K562 (cell line): Measurements from ENCODE around the gene CD52. TPM values are rescaled to one million over a fixed set of nuclear protein-coding genes. Genes with fewer than 3 reads are reported as not detected.
A peak's percentile ranks its signal among the peaks of the same experiment; 100 is the strongest.

Experiments
- POLR2H ChIP-seq: IDR thresholded peaks from 2 replicates; pipeline ENCODE4 v1.6.1; 2016; ENCODE audit warnings: missing genetic modification characterization, low read depth, mild to moderate bottlenecking, control low read depth, missing compliant biosample characterization, moderate library complexity
- PRMT5 ChIP-seq: sonication (generic); formaldehyde crosslinking; IDR thresholded peaks from 2 replicates; pipeline ENCODE4 v1.5.0; 2020; ENCODE audit warnings: missing genetic modification reagents
- PTTG1 ChIP-seq: fragments of 450-650 bp; IDR thresholded peaks from 2 replicates; pipeline ENCODE4 v1.6.1; 2016; ENCODE audit warnings: low read depth, mild to moderate bottlenecking, missing genetic modification characterization, missing compliant biosample characterization
- polyA plus RNA-seq, 8 experiments: library from polyadenylated mRNA; depleted of rRNA in 4 of 8; stranded (reverse) in 5 of 8; unstranded in 3 of 8; fragments of >200 nt; fragmentation: Nextera tagmentation in 2 of 8; fragmentation: Illumina TruSeq in 1 of 8; extraction: Ambion mirVana in 2 of 8; extraction: Trizol in 1 of 8; gene quantifications; 2 replicates each; pipeline versions ENCODE4 v1.2.1 to v1.2.3, GENCODE V29; 2011 to 2014; ENCODE audit warnings: inconsistent platforms in 1 of 8, missing spikeins in 1 of 8
- total RNA-seq, 7 experiments: library from RNA; depleted of rRNA in 6 of 7; stranded (reverse); fragments of >200 nt in 6 of 7; fragmentation: Illumina TruSeq in 2 of 7; extraction: Trizol in 2 of 7; gene quantifications; 2 replicates each; pipeline versions ENCODE4 v1.2.1 to v1.2.3, GENCODE V29; 2011 to 2021; ENCODE audit warnings: low replicate concordance in 1 of 7
- TF ChIP-seq, protein P1 (sequence below): fragments of 250-450 bp; sonication (Bioruptor Pico); IDR thresholded peaks from 2 replicates; pipeline ENCODE4 v1.4.0; 2020; ENCODE audit warnings: mild to moderate bottlenecking, moderate library complexity
- TF ChIP-seq, protein P2 (sequence below): fragments of 250-450 bp; sonication (Bioruptor Pico); IDR thresholded peaks from 2 replicates; pipeline ENCODE4 v1.5.0; 2021; ENCODE audit warnings: mild to moderate bottlenecking, borderline replicate concordance
- TF ChIP-seq, protein P3 (sequence below): fragments of 450-650 bp; IDR thresholded peaks from 2 replicates; pipeline ENCODE4 v1.6.1; 2016; ENCODE audit warnings: low read depth
- TF ChIP-seq, protein P4 (sequence below): sonication (generic); formaldehyde crosslinking; IDR thresholded peaks from 2 replicates; pipeline ENCODE4 v1.8.0; 2022; ENCODE audit warnings: mild to moderate bottlenecking, missing genetic modification reagents, borderline replicate concordance

CD52 gene
- total and polyA plus RNA-seq, 9 of the 15 experiments (the other 6 are each of a cell fraction or from before 2014, with no cell fraction given) = 34.9 to 488 (median 173) TPM

DNA sequence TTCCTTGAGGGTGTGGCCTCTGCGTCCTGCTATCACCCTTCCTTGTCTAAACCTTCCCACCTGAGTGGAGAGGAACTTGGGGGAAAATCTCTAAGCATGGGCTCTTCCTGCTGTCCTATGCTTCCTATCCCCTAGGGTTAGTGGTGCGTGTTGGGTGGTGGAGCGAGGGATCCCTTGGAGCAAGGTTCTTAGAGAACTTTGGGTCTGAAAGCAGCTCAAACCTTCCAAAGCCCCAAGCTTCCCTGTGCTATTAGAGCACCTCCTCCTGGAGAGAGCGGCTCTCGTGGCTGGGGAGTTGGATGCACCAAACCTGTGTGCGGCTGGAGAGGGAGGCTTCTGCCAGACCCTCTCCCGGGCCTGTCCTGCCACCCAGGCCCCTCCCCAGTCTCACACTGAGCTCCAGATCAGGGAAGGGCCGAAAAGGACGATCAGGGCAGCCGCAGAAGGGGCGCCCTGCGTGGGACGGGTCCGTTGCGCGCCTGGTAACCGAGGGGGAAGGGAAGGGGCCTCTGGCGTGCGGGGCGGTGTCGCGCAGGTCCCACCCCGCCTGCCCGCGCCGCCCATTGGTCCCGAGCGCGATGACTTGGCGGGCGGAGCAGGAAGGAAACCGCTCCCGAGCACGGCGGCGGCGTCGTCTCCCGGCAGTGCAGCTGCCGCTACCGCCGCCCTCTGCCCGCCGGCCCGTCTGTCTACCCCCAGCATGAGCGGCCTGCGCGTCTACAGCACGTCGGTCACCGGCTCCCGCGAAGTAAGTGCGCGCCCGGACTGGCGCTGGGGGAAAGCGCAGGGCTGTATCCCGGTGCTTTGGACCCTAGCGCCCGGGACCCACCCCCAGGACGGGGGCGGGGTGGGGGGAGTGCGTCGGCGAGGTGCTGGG, 38.1 kb upstream of the CD52 start, which contains the start of gene SH3BGRL3 (continued):
- TF ChIP-seq, protein P1, sequence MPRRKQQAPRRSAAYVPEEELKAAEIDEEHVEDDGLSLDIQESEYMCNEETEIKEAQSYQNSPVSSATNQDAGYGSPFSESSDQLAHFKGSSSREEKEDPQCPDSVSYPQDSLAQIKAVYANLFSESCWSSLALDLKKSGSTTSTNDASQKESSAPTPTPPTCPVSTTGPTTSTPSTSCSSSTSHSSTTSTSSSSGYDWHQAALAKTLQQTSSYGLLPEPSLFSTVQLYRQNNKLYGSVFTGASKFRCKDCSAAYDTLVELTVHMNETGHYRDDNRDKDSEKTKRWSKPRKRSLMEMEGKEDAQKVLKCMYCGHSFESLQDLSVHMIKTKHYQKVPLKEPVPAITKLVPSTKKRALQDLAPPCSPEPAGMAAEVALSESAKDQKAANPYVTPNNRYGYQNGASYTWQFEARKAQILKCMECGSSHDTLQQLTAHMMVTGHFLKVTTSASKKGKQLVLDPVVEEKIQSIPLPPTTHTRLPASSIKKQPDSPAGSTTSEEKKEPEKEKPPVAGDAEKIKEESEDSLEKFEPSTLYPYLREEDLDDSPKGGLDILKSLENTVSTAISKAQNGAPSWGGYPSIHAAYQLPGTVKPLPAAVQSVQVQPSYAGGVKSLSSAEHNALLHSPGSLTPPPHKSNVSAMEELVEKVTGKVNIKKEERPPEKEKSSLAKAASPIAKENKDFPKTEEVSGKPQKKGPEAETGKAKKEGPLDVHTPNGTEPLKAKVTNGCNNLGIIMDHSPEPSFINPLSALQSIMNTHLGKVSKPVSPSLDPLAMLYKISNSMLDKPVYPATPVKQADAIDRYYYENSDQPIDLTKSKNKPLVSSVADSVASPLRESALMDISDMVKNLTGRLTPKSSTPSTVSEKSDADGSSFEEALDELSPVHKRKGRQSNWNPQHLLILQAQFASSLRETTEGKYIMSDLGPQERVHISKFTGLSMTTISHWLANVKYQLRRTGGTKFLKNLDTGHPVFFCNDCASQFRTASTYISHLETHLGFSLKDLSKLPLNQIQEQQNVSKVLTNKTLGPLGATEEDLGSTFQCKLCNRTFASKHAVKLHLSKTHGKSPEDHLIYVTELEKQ (CRISPR knock-in tag) = no peak
- TF ChIP-seq, protein P2, sequence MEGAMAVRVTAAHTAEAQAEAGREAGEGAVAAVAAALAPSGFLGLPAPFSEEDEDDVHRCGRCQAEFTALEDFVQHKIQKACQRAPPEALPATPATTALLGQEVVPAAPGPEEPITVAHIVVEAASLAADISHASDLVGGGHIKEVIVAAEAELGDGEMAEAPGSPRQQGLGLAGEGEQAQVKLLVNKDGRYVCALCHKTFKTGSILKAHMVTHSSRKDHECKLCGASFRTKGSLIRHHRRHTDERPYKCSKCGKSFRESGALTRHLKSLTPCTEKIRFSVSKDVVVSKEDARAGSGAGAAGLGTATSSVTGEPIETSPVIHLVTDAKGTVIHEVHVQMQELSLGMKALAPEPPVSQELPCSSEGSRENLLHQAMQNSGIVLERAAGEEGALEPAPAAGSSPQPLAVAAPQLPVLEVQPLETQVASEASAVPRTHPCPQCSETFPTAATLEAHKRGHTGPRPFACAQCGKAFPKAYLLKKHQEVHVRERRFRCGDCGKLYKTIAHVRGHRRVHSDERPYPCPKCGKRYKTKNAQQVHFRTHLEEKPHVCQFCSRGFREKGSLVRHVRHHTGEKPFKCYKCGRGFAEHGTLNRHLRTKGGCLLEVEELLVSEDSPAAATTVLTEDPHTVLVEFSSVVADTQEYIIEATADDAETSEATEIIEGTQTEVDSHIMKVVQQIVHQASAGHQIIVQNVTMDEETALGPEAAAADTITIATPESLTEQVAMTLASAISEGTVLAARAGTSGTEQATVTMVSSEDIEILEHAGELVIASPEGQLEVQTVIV (CRISPR knock-in tag) = no peak
- TF ChIP-seq, protein P3, sequence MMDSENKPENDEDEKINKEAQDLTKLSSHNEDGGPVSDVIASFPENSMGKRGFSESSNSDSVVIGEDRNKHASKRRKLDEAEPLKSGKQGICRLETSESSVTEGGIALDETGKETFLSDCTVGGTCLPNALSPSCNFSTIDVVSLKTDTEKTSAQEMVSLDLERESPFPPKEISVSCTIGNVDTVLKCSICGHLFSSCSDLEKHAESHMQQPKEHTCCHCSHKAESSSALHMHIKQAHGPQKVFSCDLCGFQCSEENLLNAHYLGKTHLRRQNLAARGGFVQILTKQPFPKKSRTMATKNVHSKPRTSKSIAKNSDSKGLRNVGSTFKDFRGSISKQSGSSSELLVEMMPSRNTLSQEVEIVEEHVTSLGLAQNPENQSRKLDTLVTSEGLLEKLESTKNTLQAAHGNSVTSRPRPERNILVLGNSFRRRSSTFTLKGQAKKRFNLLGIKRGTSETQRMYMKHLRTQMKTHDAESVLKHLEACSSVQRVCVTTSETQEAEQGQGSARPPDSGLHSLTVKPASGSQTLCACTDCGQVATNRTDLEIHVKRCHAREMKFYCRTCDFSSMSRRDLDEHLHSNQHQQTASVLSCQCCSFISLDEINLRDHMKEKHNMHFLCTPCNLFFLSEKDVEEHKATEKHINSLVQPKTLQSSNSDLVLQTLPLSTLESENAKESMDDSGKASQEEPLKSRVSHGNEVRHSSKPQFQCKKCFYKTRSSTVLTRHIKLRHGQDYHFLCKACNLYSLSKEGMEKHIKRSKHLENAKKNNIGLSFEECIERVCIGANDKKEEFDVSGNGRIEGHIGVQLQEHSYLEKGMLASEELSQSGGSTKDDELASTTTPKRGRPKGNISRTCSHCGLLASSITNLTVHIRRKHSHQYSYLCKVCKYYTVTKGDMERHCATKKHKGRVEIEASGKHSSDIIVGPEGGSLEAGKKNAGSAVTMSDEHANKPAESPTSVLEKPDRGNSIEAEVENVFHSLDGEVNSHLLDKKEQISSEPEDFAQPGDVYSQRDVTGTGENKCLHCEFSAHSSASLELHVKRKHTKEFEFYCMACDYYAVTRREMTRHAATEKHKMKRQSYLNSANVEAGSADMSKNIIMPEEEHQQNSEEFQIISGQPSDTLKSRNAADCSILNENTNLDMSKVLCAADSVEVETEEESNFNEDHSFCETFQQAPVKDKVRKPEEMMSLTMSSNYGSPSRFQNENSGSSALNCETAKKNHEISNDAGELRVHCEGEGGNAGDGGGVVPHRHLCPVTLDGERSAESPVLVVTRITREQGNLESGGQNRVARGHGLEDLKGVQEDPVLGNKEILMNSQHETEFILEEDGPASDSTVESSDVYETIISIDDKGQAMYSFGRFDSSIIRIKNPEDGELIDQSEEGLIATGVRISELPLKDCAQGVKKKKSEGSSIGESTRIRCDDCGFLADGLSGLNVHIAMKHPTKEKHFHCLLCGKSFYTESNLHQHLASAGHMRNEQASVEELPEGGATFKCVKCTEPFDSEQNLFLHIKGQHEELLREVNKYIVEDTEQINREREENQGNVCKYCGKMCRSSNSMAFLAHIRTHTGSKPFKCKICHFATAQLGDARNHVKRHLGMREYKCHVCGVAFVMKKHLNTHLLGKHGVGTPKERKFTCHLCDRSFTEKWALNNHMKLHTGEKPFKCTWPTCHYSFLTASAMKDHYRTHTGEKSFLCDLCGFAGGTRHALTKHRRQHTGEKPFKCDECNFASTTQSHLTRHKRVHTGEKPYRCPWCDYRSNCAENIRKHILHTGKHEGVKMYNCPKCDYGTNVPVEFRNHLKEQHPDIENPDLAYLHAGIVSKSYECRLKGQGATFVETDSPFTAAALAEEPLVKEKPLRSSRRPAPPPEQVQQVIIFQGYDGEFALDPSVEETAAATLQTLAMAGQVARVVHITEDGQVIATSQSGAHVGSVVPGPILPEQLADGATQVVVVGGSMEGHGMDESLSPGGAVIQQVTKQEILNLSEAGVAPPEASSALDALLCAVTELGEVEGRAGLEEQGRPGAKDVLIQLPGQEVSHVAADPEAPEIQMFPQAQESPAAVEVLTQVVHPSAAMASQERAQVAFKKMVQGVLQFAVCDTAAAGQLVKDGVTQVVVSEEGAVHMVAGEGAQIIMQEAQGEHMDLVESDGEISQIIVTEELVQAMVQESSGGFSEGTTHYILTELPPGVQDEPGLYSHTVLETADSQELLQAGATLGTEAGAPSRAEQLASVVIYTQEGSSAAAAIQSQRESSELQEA = no peak
- TF ChIP-seq PRMT5 (CRISPR knock-in tag) (no peak), POLR2H (peak; percentile 80), PTTG1 (no peak)
- TF ChIP-seq, protein P4, sequence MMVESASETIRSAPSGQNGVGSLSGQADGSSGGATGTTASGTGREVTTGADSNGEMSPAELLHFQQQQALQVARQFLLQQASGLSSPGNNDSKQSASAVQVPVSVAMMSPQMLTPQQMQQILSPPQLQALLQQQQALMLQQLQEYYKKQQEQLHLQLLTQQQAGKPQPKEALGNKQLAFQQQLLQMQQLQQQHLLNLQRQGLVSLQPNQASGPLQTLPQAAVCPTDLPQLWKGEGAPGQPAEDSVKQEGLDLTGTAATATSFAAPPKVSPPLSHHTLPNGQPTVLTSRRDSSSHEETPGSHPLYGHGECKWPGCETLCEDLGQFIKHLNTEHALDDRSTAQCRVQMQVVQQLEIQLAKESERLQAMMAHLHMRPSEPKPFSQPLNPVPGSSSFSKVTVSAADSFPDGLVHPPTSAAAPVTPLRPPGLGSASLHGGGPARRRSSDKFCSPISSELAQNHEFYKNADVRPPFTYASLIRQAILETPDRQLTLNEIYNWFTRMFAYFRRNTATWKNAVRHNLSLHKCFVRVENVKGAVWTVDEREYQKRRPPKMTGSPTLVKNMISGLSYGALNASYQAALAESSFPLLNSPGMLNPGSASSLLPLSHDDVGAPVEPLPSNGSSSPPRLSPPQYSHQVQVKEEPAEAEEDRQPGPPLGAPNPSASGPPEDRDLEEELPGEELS (CRISPR knock-in tag) = no peak
